HT-29 (cell line): Measurements from ENCODE around the gene PDE2A. TPM values are rescaled to one million over a fixed set of nuclear protein-coding genes. Genes with fewer than 3 reads are reported as not detected.

Experiments used
- DNase-seq: peaks from one replicate; pipeline ENCODE4 v3.0.0-alpha.2; 2015; ENCODE audit warnings: low spot score
- total RNA-seq: library from RNA; depleted of rRNA; stranded (reverse); fragments of >200 nt; shearing (Covaris generic); gene quantifications from 2 replicates; pipeline ENCODE4 v1.2.3, GENCODE V29; 2014

Gene PDE2A
- total RNA-seq, 1 experiment from 2014 or later, result 0.79 TPM

DNA sequence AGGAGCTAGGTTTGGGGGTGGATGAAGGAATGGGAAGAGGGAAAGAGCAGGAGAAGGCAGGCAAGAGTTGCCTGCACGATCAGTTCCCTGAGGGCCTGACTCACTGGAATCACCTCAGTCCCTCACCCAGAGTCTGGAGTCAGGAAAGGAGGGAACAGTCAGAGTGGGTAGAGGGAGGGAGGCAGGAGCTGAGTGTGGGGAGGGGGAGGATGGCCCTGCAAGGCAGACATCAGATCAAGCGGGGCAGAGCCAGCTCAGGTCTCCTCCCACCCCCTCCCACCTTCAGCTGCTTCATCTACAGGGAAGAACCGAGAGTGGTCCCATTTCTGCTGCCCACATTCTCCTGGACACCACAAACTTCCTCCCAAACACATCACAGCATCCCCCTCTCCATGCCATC, 58.9 kb downstream of the PDE2A start:
- no peak for DNase-seq

- DNase-seq, result no peak
Observed at GRCh38 chr11:72614381-72614780, 59.8 kb downstream of the PDE2A start.

DNA sequence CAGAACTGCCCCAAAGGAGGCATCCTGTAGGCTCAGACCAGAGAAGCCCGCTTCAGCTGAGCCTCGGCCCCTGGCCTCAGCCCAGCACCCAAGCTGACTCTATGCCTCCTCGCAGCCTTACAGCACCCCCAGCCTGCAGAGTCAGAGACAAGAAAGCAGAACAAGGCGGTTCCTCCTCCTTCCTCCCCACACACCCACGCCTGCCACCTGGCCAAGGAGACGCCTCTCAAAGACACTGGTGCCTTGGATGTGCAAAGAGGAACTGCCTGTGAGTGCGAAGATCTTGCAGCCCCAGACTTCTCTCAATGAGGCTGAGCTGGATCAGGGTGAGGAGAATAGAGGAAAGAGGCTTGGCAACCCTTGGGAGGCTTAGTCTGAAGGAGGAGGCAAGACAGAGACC, 60.2 kb downstream of the PDE2A start:
- no peak for DNase-seq

DNA sequence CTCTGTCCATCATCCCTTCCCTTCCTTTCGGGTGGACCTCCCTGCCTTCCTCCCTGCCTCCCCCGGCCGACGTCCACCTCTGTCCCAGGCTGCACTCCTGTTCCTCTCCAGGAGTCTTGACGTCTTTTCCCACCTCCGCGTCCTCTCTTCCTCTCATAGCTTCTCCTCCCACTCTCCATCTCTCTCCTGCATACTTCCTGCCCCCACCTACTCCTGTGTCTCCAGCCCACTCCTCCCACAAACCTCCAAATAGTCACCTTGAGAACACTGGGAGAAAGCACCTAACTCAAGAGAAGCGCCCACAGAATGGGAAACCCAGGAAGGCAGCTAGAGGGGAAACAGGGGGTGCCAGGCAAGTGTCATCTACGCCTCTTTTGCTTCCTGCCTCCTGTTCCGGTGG, 60.8 kb downstream of the PDE2A start:
- DNase-seq, result no peak

DNA sequence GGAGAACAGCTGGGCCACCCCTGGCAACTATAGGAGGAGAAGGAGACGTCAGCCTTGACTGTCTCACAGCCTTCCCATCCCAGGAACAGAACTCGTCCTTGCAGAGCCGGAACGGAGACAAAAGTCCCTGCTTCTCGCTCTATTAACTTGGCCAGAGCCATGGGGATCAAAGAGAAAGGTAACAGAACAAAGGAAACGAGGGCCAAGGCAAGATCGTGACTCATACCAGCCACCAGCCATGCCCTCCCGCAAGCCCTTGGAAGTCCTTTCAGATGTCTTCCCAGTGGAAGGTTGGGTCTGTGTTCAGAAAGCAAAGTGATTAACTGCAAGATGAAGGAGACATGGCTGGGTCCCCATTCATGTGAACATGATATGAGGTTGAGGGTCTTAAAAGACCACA, 64.7 kb downstream of the PDE2A start:
- no peak for DNase-seq

- DNase-seq, result no peak
Observed at GRCh38 chr11:72609045-72609444, 65.2 kb downstream of the PDE2A start.

GRCh38 chr11:72607496-72607895, 66.7 kb downstream of the PDE2A start:
- no peak for DNase-seq

DNA sequence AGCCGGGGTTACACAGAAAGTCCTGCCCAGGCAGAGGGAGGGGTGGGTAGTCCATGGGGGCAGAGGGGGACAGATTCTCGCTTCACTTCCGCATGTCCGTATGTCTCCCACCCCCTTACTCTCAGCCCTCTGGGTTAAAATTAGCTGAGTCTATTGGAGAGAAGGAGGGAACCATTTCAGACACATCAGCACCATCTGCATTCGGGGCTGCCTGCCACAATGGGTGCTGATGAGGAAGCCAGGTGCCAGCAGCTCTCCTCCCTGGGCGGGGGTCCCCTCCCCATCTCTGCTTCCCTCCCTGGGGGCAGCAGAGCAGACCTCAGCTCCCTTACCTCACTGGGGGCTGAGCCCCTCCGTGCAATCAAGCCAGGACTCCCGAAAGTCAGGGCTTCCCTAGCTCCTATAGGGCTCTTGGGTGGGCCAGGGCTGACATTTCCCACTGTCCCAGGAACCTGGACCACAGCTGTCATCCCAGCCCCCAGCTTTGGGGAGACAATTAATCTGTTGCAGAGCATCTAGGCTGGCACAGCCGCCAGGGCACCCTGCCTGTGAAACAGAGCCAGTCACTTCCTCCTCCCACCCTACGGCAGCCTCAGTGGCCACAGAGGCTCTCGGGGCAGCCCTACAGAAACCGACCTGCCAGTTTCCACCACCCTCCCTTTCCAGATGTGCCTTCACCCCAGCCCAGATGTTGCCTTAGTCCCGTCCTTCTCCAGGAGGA, 67.3 kb downstream of the PDE2A start:
- DNase-seq, result no peak

DNA sequence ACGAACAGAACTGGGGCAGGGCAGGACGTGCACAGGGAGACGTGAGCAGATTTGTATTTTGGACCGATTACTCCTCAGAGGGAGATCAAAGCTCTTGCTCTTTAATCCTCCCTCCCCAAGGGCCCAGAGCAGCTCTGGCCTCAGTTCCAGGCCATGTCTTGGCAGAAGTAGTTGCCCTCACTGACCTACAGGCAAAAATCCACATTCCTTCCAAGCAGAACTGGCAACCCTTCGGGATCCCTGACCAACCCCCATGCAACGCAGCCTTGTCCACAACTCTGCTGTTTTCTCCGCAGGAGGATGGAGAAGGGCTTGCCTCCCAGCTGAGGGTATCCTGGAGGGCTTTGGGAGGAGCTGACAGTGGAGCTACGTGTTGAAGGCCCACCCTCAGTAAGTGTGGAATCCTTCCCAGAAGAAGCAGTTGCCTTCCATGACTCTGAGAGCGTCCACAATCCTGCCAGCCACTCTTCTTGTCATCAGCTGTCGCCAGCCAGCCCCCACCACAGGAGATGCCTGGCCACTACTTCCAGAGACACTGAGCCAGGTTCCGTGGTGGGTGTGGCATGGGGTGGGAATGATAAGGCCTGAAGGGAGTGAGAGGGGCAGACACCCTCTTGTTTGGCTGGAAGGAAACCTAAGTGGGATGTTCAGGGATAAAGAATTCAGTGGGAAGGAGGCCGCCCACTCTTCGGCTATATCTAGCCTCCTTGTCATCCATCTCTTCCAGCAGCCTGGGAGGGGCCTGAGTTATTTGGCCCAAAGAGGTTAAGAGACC, 68.1 kb downstream of the PDE2A start:
- no peak for DNase-seq

GRCh38 chr11:72604256-72604655, 70.0 kb downstream of the PDE2A start:
- no peak for DNase-seq

GRCh38 chr11:72602250-72602904, 71.8 kb downstream of the PDE2A start:
- no peak for DNase-seq

DNA sequence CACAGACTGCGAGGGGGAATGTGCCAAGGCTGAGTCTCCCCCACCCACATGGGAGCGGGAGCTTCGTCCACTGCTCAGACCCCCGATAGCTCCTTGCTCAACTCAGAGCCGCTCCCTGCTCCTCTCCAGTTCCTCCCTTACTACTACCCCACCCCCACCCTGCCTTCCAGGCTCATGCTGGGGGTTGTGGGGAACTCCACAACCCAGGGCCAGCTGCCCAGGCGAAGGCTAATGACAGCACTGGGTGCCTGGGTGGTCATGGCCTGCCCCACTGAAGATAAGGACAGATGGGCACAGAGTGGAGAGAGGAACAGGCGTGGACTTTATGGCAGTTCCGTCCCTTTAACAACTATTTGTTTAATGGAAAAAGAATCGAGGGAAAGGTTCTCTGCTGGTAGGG, 73.7 kb downstream of the PDE2A start:
- DNase-seq, result no peak

GRCh38 chr11:72599325-72600117, 74.7 kb downstream of the PDE2A start:
- peak; percentile 14 for DNase-seq

DNA sequence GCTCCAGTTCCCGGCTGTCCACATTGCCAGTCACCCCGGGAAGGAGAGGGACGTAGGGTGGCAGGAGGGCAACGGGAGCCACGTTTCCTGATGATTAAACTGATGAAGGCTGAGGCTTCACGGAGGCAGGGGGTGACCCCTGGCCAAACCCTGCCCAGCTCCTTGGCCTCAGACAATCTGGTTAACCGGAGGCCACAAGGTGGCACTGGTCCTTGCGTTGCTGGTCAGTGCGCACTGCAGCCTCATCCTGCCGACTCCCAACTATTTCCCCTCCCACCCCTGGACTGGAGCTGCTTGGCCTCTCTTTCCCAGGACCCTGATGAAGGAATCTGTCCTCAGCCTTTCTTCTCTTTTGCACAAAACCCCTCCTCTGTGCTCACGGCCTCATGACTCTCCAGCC, 75.3 kb downstream of the PDE2A start:
- DNase-seq, result peak; percentile 55

DNA sequence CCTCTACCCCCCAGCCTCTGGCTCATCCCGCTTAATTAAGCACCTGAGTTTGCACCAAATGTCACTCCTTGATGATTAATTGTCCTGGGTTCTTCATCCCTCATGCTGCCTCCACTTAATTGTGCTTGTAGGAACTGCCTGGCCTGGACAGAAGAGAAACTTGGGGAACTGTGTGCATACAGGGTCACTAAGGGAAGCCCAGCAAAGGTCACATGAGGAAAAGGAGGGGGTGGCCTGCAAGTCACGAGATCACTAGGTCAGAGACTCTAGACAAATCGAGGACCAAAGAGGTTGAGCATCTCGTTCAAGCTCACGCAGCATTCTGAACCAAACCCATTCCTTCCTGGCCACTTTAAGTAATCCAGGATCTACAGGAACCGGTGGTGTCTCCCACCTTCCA, 75.8 kb downstream of the PDE2A start:
- no peak for DNase-seq

GRCh38 chr11:72597721-72598120, 76.5 kb downstream of the PDE2A start:
- DNase-seq, result no peak

GRCh38 chr11:72595292-72595684, 78.9 kb downstream of the PDE2A start:
- DNase-seq, result no peak

DNA sequence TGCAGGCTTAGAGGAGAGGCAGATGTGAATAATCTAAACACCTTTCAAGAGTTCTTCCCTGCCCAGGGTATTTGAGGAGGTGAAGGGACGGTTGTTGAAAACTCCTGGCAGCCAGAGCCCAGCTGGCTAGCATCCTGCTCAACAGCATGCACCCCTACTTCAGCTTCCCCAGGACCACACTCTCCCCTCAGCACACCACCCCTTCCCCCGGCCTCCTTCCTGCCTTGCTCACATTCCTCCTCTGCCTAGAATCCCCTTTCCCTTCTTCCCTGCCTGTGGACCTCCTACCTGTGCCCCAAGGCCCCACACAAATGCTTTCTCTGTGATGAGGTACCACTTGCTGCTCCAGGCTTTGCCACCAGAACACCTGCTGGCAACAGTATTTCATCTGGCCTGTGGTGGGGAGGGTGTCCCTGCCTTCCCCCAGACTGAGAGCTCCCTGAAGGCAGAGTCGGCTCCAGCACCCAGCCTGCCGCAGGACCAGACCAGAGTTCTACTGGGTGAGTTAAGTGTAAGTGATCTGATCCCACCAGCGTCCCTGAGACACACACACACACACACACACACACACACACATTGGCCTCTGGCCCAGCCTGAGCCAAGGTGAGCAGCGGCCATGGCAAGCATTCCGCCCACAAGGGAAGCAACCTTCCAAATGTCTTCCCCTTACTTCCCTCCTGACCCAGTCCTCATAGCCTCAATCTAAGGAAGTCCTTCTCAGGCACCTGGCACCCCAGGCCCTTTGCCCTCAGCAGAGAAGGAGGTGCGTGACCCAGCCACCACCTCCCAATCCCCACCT, 79.5 kb downstream of the PDE2A start:
- DNase-seq, result no peak

DNA sequence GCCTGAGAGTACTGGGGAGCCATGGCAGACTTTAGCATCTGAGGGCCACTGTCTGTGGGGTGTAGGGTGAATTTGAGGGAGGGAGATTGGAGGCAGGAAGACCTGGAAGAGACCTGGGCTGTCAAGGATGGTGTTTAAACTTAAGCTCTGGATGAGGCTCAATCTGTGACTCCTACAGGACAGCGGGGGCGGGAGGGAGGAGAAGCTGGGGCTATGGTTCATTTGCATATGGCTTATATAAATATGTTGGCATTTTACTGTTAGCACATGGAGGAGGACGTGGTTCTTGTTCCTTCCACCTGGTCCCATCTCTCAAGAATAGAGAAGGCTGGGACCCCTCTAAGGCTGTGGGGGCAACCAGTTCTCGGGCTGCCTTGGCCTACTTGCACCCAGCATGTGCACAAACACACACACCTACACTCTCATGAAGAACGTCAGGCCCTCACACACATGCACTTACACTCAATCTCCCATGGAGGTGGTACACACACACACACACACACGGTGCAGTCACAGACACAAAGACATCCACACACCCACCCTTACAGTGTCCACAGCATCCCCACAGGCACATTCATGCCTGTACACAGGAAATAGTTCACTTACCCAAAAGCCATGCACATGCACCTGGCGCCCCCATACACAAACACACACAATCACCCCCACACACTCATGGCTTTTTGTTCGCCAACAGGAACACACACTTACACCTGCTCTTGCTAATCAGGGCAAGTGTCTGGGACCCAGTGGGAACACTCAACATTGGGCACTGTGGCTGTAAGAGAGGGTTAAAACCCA, 81.3 kb downstream of the PDE2A start:
- no peak for DNase-seq

GRCh38 chr11:72591785-72592502, 82.3 kb downstream of the PDE2A start:
- no peak for DNase-seq
